ENCODE data around the gene RPTOR. TPM values are rescaled to one million over a fixed set of nuclear protein-coding genes. Genes with fewer than 3 reads are reported as not detected.

RPTOR gene
- polyA plus RNA-seq, 1 donor = 31.1 TPM

GRCh38 chr17:80902197-80902962 lies 357.7 kb downstream of the RPTOR start:
- DNase-seq = no peak

GRCh38 chr17:80902963-80903611 lies 358.4 kb downstream of the RPTOR start:
- no peak for DNase-seq

- no peak for DNase-seq
Observed at GRCh38 chr17:80904036-80904753, 359.6 kb downstream of the RPTOR start.

- no peak for DNase-seq
Observed at GRCh38 chr17:80905586-80906230, 361.1 kb downstream of the RPTOR start.

DNA sequence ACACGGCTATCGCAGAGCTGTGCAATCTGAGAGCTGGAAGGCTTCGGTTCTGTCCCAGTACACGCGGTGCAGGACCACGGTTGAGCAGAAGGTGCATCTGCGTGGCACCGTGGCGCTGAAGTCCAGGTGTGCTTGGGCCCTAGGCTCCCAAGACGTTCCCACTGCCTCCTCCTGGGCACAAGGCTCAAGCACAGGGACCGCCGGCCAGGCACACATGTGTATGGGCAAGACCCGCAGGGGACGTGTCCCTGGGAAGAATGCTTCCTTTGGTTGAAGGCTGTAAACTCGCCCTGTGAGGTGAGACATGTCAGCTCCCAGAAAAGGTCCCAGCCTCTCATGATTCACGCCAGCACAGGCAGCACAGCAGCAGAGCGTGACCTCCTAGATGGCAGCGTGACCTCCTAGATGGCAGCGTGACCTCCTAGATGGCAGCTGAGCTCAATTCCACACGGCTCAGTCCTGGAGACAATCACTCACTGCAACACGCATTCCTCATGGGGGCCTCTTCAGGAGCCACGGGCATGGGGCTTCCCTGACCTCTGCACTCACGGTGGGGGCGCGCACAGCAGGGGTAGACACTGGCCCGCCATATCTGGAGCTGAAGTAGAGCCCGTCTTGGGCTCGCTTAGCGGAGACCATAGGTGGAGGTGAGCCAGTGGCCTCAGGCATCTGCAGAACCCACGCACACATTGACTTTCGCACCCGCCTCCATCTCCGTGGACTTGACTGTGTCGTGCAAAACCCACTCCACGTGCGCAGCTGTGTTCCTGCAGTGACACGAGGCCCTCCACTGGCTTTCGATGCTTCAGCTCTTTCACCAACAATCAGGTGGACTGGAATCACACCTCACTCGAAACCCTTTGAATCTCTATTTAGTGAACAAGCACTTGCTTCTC lies 362.0 kb downstream of the RPTOR start:
- no peak for DNase-seq

DNA sequence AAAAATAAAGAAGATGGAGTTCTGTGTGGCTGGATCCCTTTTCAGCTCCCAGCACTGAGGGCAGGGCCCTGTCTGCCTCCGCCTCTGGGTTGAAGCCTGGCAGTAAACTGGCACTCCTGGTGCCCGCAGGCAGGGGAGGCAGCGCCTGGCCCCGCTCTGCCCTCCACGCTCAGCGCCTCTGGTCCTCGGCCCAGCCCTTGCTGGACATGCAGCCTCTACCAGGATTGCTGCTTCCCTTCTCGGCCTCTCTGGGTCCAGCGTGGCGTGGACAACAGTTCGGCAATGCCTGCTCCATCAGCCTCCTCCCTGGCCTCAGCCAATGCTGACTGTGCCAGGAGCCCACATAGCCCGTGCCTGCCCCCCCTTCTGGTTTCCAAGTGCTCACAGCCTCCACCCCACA lies 362.6 kb downstream of the RPTOR start:
- no peak for DNase-seq

- DNase-seq = no peak
Observed at GRCh38 chr17:80908211-80908610, 363.6 kb downstream of the RPTOR start.

DNA sequence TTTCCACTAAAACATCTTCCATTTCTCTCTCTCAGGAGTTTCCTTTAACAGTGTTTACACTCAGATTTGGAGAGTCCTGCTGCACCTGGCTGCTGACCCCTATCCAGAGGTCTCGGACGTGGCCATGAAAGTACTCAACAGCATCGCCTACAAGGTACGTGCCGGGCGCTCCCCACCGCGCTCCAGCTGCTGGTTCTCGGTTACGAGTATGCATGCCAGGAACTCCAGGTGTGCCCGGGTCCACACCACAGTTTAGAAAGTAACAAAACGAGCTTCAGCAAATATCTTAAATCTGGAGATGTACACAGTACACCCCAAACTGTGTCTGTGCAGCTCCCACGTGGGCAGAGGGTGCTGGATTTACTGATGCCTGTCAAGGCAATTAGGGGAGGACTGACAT lies 364.1 kb downstream of the RPTOR start:
- no peak for DNase-seq

GRCh38 chr17:80909635-80910034 lies 365.0 kb downstream of the RPTOR start:
- DNase-seq = no peak

GRCh38 chr17:80910043-80910442 lies 365.4 kb downstream of the RPTOR start:
- no peak for DNase-seq

- DNase-seq = no peak
Observed at GRCh38 chr17:80912476-80912875, 367.8 kb downstream of the RPTOR start.

- no peak for DNase-seq
Observed at GRCh38 chr17:80913928-80914821, 369.5 kb downstream of the RPTOR start.

DNA sequence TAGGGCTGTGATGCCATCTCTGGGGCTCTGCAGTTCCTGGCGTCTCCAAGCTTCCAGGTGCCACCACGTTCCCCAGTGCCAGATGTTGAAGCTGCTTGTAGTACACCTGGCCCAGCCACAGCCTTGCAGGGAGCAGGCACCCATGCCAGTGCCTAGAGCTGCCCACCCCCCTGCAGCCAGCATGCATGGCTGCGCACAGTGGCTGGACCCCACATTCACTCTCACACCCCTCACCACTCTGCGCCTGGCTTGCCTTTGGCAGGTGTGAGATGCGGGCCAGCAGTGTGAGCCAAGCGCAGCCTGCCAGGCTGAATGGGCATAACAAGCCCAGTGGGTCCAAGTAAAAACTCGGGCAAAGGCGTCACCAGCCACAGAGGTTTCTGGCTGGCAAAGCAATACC lies 371.6 kb downstream of the RPTOR start:
- DNase-seq = no peak

DNA sequence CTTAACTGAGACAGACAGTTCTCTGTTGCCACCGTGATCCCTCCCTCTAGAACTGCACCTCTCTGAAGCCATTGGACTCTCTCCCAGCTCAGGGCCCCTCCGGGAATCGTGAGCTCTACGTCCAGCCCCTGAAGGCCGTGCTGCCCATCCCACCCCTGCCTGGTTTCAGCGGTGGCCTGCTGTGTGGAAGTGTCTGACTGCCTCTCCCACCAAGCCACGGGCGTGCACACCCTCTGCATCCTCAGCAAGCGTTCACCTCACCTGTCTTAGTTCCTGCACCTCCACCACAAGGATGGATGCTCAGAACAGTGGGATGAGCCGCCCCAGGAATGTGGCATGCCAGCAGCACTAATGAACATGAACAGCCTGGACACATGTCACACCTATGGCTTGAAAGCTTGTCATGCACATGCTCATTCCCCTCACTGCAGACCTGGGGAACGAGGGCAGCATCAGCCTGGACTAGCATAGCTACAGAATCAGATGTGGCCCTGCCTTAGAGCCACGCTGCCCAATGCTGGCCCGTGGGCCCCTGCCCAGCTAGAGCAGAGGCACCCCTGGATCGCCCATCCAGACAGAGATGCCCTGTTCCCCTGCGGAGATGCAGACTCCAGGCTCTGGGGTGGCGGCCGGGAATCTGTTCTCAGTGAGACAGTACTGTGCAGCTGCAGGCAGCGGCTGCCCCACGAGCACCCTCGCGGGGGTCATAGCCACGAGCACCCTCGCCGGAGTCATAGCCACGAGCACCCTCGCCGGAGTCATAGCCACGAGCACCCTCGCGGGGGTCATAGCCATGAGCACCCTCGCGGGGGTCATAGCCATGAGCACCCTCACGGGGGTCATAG lies 373.3 kb downstream of the RPTOR start:
- DNase-seq = no peak

GRCh38 chr17:80918731-80919130 lies 374.1 kb downstream of the RPTOR start:
- no peak for DNase-seq

- no peak for DNase-seq
Observed at GRCh38 chr17:80919331-80920311, 375.0 kb downstream of the RPTOR start.

DNA sequence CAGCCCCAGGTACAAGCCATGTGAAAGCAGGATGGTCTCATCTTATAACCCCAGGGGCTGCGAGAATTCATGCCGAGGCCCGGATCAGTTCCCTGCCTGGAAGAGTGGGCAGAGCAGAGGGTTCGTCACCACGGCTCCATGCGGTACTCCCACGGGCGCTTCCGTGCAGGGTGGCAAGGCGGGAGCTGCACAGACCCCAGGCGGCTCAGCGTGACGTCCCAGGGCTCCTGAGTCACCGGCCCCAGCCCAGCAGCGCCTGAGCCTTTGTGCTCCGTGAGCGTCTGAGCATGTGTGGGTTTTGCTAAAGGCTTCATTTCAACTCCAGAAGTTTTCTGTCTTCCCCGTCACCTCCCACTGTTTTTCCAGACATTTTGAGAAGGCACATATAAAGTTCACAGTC lies 375.8 kb downstream of the RPTOR start:
- DNase-seq = no peak

DNA sequence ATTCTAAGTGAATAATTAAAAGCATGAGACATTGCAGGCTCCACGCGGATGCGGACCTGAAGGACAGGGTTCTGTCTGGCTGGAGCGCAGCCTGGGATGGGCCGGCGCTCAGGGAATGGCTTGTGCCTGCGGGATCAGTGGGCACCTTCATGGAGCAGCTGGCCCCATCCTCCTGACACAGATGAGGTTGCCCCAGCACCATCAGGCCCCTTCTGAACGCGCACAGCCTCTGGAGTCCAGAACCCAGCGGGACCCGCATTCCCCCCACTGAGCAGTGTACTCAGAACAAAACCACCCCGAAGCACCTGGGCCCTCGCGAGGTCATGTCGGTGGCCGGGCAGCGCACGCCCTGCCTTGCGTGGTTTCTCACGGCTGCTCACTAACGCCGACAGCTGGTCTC lies 376.5 kb downstream of the RPTOR start:
- no peak for DNase-seq
